Measurements from ENCODE around the gene ATP5ME. TPM values are rescaled to one million over a fixed set of nuclear protein-coding genes. Genes with fewer than 3 reads are reported as not detected.

The ATP5ME gene
- total and polyA plus RNA-seq, 2 of the 13 experiments (the other 11 are each of a cell fraction or from before 2014, with no cell fraction given), result 305 to 753 TPM

GRCh38 chr4:683982-684622 is 10.0 kb upstream of the ATP5ME start:
- no peaks in the 10 kb centered on the region for H3K36me3 ChIP-seq (replicated peaks in 1 of 2; ENCODE audit: control insufficient read depth in 1 of 2, insufficient read depth in 2 of 2, low read length in 2 of 2)
- peak; percentile 57 for ATAC-seq
- no peak overlapping the region for H2AFZ ChIP-seq (ENCODE audit: low read length)
- no peaks in the 10 kb centered on the region for H3K79me2 ChIP-seq (ENCODE audit: insufficient read depth, low read length)
- H3K9ac ChIP-seq (ENCODE audit: insufficient read depth, low read depth, low read length), result peak overlapping the region; percentile 7; the same call in 1 of the 2 replicates
- 0 out of 5 replicates have a peak, but pooled peaks cover 0 to 1% of the 10 kb centered on the region in 2 experiments for H3K27me3 ChIP-seq (ENCODE audit: control insufficient read depth in 1 of 2, insufficient read depth in 2 of 2, low read length in 2 of 2)
- H3K4me1 ChIP-seq (ENCODE audit: insufficient read depth, low read length), result peaks cover 83% of the 10 kb centered on the region
- peak; percentile 32 for FAIRE-seq
- no CpG with 5 or more reads among the region's 19 CpGs for WGBS (ENCODE audit: low lambda C conversion rate)
- H3K4me2 ChIP-seq (ENCODE audit: low read depth, low read length), result peak overlapping the region; percentile 82
- in situ Hi-C loops (cut with HindIII; ENCODE audit: extremely low pct_ligation_motif_present, low pct_unique_long_range_greater_than_20kb) (no loop called here), intact Hi-C loops (cut with micrococcal nuclease; ENCODE audit: unreplicated experiment) (no loop called here)
- no TSS peak for BruUV-seq (replicated peaks)
- CTCF ChIA-PET (ENCODE audit: low intra/inter-chr PET ratio, low total read pairs), result interaction anchor here (1.6 kb wide), 1 partner anchor 17 kb away, joined by 7 read pairs; no protein-coding TSS in a partner anchor
- peak; percentile 63 for DNase-seq (ENCODE audit: low spot score)
- no peaks in the 10 kb centered on the region for H3K9me3 ChIP-seq (ENCODE audit: low read length)
- POLR2A ChIA-PET, result interaction anchor here (1.2 to 1.6 kb wide), 2 partner anchors 10 to 16 kb away, joined by 4 to 9 read pairs; partner anchors contain the start of genes ATP5ME and MYL5
- H4K20me1 ChIP-seq (ENCODE audit: insufficient read depth, low read length), result no peaks in the 10 kb centered on the region
- H3K27ac ChIP-seq (ENCODE audit: extremely low read length, insufficient read depth, low read length), result no peak overlapping the region
- H3K4me3 ChIP-seq (replicated peaks in 1 of 3; ENCODE audit: insufficient read depth in 1 of 3, low read depth in 2 of 3, low read length in 3 of 3), result peak overlapping the region in 1 of 3 experiments; percentile 66; a peak in 1 of 6 replicates
- TF ChIP-seq NAIF1 (CRISPR knock-in tag; IDR thresholded peaks at IDR 0.05; ENCODE audit: borderline replicate concordance) (no peak), BRD4 (CRISPR knock-in tag; IDR thresholded peaks at IDR 0.05) (no peak), KDM4B (CRISPR knock-in tag; IDR thresholded peaks at IDR 0.05) (peak; percentile 49; the same call in 1 of the 2 replicates), ZNF530 (CRISPR knock-in tag; IDR thresholded peaks at IDR 0.05; ENCODE audit: low read depth) (no peak), ADNP (CRISPR knock-in tag; IDR thresholded peaks at IDR 0.05) (no peak), ZNF276 (CRISPR knock-in tag; IDR thresholded peaks at IDR 0.05; ENCODE audit: low read depth) (peak; percentile 70; the same call in 1 of the 2 replicates), GABPA (IDR thresholded peaks at IDR 0.05; ENCODE audit: low read depth, low read length) (no peak), GABPA (CRISPR knock-in tag; IDR thresholded peaks at IDR 0.05; ENCODE audit: low read depth) (no peak), MYC (CRISPR knock-in tag; IDR thresholded peaks at IDR 0.05; ENCODE audit: borderline replicate concordance) (peak; percentile 18; the same call in 1 of the 2 replicates), JDP2 (CRISPR knock-in tag; IDR thresholded peaks at IDR 0.05; ENCODE audit: borderline replicate concordance) (no peak), ATF6 (CRISPR knock-in tag; conservative IDR thresholded peaks at IDR 0.05) (no peak), PRMT3 (CRISPR knock-in tag; IDR thresholded peaks at IDR 0.05; ENCODE audit: borderline replicate concordance, low read depth) (no peak), RXRA (CRISPR knock-in tag; IDR thresholded peaks at IDR 0.05) (peak; percentile 43; the same call in 1 of the 2 replicates), ZNF503 (CRISPR knock-in tag; IDR thresholded peaks at IDR 0.05) (no peak), PATZ1 (CRISPR knock-in tag; IDR thresholded peaks at IDR 0.05) (peak; percentile 97), ZNF335 (CRISPR knock-in tag; IDR thresholded peaks at IDR 0.05) (no peak), ZNF850 (CRISPR knock-in tag; conservative IDR thresholded peaks at IDR 0.05) (no peak)

All from HepG2 (cell line).